Measurements from ENCODE around the gene TJP3.

Gene TJP3

DNA sequence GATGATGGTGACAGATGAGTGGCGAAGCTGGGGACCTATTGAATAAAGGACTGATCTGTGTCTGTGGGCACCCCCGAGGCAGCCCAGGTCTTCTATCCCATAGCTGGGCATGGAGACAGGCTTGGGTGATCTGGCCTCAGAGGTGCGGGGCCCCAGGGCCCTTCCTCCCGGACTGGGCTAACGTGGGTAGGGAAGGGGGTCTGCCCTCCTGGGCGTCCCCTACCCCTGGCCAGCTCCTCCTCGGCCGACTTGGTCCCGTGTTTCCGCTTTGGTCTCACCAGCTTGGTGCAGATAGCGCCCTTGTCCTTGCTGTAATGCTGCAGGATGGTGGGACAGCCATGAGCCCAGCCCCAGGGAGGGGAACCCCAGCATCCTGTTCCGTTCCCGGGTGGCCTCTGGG lies 74.7 kb downstream of the TJP3 start:
- Histone ChIP-seq H3K9me3 (ENCODE audit: insufficient read depth, low read length) (peaks cover 11% of the 10 kb centered on the region; the same call in 1 of the 2 replicates), H2AFZ (ENCODE audit: low read depth, low read length, severe bottlenecking) (no peak overlapping the region), H3K27me3 (ENCODE audit: low read length) (no peaks in the 10 kb centered on the region), H3K9me2 (replicated peaks; ENCODE audit: insufficient read depth, low read length) (no peaks in the 10 kb centered on the region), H4K20me1 (ENCODE audit: low read depth, low read length) (no peaks in the 10 kb centered on the region), H3K36me3 (ENCODE audit: low read length) (no peaks in the 10 kb centered on the region), H3K4me3 (ENCODE audit: insufficient read depth, low read length, poor library complexity, severe bottlenecking) (no peak overlapping the region), H3K27ac (ENCODE audit: low read depth, low read length) (no peak overlapping the region), H3F3A (ENCODE audit: insufficient read depth) (no peaks in the 10 kb centered on the region), H3K4me2 (ENCODE audit: low read depth, low read length, poor library complexity, severe bottlenecking) (no peak overlapping the region), H3K79me2 (ENCODE audit: insufficient read depth, low read length) (no peaks in the 10 kb centered on the region), H3K9ac (ENCODE audit: low read length) (no peak overlapping the region)
- TF ChIP-seq, protein P1, sequence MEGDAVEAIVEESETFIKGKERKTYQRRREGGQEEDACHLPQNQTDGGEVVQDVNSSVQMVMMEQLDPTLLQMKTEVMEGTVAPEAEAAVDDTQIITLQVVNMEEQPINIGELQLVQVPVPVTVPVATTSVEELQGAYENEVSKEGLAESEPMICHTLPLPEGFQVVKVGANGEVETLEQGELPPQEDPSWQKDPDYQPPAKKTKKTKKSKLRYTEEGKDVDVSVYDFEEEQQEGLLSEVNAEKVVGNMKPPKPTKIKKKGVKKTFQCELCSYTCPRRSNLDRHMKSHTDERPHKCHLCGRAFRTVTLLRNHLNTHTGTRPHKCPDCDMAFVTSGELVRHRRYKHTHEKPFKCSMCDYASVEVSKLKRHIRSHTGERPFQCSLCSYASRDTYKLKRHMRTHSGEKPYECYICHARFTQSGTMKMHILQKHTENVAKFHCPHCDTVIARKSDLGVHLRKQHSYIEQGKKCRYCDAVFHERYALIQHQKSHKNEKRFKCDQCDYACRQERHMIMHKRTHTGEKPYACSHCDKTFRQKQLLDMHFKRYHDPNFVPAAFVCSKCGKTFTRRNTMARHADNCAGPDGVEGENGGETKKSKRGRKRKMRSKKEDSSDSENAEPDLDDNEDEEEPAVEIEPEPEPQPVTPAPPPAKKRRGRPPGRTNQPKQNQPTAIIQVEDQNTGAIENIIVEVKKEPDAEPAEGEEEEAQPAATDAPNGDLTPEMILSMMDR (IDR thresholded peaks at IDR 0.05; ENCODE audit: insufficient read depth, low read length, poor library complexity, severe bottlenecking) = no peak
- no peak for TF ChIP-seq EZH2phosphoT487 (conservative IDR thresholded peaks at IDR 0.05; ENCODE audit: low read length)

DNA sequence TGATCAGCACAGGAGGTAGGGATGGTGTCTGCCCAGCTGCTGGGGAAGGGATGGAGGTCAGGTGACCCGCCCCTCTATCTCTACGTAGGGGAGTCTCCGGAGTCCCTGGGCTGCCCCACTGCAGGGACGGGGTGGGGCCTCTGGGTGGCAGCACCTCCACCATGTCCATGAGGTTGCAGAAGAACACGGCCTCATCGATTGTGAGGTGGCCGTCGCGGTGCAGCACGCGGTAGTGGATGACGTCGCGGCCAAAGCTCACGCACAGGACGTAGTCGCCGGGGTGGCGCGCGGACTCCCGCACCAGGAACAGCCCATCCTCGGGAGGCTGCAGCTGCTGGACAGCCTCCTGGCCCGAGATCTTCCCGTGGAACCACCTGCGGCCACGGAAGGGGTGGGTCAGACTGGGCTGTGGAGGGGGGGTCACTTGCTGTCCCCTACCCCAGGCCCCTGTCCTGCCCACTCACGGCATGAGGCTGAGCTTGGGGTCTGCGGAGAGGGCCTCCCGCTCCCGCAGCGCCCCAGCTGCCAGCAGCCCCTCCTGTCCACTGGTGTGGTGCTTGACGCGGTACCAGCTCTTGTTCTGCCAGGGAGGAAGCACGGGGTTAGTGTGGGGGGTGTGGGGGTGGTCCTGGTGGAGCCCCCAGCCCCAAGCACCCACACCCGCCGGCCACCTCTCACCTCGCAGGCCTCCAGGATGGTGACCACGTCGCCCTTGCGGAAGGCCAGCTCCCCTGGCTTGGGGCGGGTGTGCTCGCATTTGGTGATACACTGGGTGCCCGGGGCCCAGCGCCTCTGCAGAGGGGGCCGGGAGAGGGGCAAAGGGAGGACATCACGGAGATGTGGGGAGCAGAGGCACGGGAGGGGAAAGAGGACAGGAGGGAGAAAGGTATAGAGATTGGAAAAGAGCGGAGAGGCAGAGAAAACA lies 75.7 kb downstream of the TJP3 start:
- TF ChIP-seq, protein P1 (IDR thresholded peaks at IDR 0.05; ENCODE audit: insufficient read depth, low read length, poor library complexity, severe bottlenecking) = peak; percentile 19
- TF ChIP-seq EZH2phosphoT487 (conservative IDR thresholded peaks at IDR 0.05; ENCODE audit: low read length) = no peak
- Histone ChIP-seq H3K36me3 (ENCODE audit: low read length) (no peaks in the 10 kb centered on the region), H3K27me3 (ENCODE audit: low read length) (no peaks in the 10 kb centered on the region), H3K9me3 (ENCODE audit: insufficient read depth, low read length) (peaks cover 11% of the 10 kb centered on the region; the same call in 1 of the 2 replicates), H4K20me1 (ENCODE audit: low read depth, low read length) (no peaks in the 10 kb centered on the region), H3K4me2 (ENCODE audit: low read depth, low read length, poor library complexity, severe bottlenecking) (no peak overlapping the region), H3K27ac (ENCODE audit: low read depth, low read length) (no peak overlapping the region), H3F3A (ENCODE audit: insufficient read depth) (no peaks in the 10 kb centered on the region), H2AFZ (ENCODE audit: low read depth, low read length, severe bottlenecking) (no peak overlapping the region), H3K4me3 (ENCODE audit: insufficient read depth, low read length, poor library complexity, severe bottlenecking) (no peak overlapping the region), H3K9me2 (replicated peaks; ENCODE audit: insufficient read depth, low read length) (no peaks in the 10 kb centered on the region), H3K79me2 (ENCODE audit: insufficient read depth, low read length) (no peaks in the 10 kb centered on the region), H3K9ac (ENCODE audit: low read length) (no peak overlapping the region)

DNA sequence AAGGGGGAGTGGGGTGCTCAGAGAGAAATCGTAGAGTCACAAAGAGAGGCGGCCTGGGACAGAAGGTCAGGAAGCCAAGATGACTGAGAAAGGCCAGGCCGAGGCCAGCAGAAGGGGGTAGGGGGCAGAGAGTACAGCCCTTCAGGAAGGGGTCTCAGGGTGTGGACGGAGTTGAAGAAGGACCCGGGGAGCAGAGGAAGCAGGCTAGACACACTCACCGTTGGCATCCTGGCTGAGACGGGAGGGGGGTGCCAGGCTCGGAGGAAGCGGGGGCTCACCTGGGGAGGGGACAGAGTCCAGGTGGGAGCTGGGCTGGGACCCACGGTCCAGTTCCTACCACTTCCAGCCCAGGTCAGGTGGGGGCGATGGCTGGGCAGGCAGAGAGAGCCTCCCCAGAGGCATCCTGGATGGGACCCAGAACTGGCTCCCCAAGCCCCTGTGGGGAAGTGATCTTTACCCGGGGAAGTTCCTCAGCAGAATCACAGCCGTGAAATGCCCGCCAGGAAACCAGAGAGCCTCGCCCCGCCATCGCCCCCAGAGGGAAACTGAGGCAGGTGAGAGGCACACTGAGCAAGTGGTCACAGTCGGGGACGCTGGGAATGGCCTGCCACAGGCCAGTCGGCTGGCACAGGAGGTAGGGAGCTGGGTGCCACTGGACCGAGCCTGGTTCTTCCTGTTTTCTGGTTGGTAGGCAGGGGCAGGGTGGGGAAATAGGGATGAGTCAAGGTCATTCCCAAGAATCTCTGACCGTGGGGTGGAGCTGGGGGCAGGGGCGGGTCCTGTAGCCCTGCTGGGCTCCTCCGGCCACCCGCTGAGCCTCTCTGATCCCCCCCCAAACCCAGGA lies 76.6 kb downstream of the TJP3 start:
- Histone ChIP-seq H3K4me3 (ENCODE audit: insufficient read depth, low read length, poor library complexity, severe bottlenecking) (no peak overlapping the region), H3K9ac (ENCODE audit: low read length) (no peak overlapping the region), H3K36me3 (ENCODE audit: low read length) (no peaks in the 10 kb centered on the region), H3K9me2 (replicated peaks; ENCODE audit: insufficient read depth, low read length) (no peaks in the 10 kb centered on the region), H3K27me3 (ENCODE audit: low read length) (no peaks in the 10 kb centered on the region), H4K20me1 (ENCODE audit: low read depth, low read length) (no peaks in the 10 kb centered on the region), H3K9me3 (ENCODE audit: insufficient read depth, low read length) (peaks cover 11% of the 10 kb centered on the region; the same call in 1 of the 2 replicates), H3K27ac (ENCODE audit: low read depth, low read length) (no peak overlapping the region), H3K79me2 (ENCODE audit: insufficient read depth, low read length) (no peaks in the 10 kb centered on the region), H3F3A (ENCODE audit: insufficient read depth) (no peaks in the 10 kb centered on the region), H3K4me2 (ENCODE audit: low read depth, low read length, poor library complexity, severe bottlenecking) (no peak overlapping the region), H2AFZ (ENCODE audit: low read depth, low read length, severe bottlenecking) (no peak overlapping the region)
- TF ChIP-seq, protein P1 (IDR thresholded peaks at IDR 0.05; ENCODE audit: insufficient read depth, low read length, poor library complexity, severe bottlenecking) = no peak
- TF ChIP-seq EZH2phosphoT487 (conservative IDR thresholded peaks at IDR 0.05; ENCODE audit: low read length) = no peak
